ENCODE measurements around the gene SMTN.

DNA sequence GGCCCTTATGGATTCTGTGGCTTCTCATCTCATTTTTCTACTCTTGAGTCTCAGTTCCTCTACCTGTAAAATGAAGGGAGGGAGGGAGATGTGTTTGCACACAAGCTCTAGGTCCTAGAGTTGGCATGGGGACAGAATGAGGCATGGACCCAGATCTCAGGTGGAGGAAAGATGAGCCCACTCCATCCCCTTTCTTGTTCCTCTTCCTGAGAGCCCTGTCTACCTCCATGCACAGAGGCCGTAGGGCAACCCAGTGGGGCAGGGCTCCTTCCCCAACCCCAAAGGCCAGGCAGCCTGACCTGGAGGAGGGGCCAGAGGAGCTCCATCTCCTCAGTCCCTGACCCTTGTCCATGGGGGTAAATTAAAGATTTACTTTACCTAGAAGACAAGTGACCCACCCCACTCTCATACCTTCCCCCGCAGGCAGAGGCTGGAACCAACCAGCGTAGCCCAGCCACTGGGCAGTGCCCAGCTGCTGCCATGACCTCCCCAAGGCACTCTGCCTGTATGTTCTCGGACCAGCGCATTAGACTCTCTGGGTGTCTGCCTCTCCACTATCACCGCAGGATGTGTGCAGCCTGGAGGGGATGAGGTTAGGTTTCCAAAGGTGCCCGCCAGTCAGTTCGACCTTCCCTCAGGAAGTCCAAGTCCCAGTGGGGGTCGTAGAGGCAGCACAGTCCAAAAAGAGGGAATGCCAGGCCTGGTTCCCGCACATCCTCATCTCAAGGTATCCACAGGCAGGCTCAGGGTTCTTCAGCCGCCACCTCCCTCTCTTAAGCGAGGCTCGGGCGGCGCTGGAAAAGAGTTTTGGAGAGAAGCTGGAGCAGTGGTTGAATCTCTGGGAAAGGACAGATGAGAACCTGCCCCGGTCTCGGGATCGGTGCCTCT, 3.0 kb downstream of the SMTN start:
- no peak for TF ChIP-seq POLR2A (IDR thresholded peaks at IDR 0.05)
- TF ChIP-seq, protein P1, sequence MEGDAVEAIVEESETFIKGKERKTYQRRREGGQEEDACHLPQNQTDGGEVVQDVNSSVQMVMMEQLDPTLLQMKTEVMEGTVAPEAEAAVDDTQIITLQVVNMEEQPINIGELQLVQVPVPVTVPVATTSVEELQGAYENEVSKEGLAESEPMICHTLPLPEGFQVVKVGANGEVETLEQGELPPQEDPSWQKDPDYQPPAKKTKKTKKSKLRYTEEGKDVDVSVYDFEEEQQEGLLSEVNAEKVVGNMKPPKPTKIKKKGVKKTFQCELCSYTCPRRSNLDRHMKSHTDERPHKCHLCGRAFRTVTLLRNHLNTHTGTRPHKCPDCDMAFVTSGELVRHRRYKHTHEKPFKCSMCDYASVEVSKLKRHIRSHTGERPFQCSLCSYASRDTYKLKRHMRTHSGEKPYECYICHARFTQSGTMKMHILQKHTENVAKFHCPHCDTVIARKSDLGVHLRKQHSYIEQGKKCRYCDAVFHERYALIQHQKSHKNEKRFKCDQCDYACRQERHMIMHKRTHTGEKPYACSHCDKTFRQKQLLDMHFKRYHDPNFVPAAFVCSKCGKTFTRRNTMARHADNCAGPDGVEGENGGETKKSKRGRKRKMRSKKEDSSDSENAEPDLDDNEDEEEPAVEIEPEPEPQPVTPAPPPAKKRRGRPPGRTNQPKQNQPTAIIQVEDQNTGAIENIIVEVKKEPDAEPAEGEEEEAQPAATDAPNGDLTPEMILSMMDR (IDR thresholded peaks at IDR 0.05), result no peak

All from heart left ventricle (tissue), 13 donors.